Hematopoietic multipotent progenitor cell treated with erythropoietin and hydrocortisone succinate and interleukin-3 and kit ligand, for 8 days (in vitro differentiated cells): Measurements from ENCODE around the gene ZNF556.

Experiments used
- DNase-seq: peaks from one replicate; pipeline ENCODE4 v3.0.0-alpha.2; 2015

The ZNF556 gene

DNA sequence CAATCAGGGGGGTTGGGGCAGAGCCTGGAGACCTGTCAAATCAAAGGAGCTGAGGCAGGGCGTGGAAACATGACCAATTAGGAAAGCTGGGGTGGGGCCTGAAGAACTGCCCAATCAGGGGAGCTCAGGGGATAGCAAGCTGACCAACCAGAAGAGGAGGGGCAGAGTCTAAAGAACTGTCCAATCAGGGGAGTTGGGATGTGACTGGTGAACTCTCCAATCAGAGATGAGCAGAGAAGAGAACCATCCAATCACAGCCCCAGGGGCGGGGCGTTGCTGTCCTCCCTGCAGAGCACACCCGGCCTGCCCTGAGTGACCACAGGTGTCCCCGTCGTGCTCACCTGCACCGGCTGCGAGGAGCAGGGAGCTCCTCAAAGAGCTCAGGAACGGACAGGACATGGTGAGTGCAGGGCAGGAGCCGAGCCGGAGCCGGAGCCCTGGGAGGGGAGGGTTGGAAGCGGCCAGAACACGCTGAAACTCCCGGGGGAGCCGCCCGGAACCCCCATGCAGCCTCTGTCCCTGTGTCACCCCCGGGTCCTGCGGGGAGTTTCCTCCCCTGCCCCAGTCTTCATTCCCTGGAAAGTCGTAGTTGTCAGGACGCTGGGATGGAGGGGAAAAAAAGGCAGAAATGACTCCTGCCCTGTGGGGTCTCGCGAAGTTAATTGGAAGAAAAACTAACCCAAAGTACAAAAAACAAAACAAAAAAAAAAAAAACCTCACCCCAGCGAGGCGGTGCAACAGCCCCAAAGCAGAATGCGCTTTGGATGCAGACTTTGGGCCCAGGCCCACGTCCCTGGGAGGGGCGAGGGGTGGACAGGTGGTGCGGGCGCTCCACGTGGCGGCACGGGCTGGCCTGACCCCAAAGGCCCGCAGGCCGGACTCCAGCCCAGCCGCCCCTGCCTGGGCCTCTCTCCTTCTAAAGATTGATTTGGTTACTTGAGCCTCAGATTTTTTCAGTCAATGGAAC lies at the start of gene ZNF556:
Gene ZNF556 (plus strand): TSS at position 311 of the 967 bp plus-strand sequence. CDS start 87 bp downstream, at position 398.
- DNase-seq, result no peak

DNA sequence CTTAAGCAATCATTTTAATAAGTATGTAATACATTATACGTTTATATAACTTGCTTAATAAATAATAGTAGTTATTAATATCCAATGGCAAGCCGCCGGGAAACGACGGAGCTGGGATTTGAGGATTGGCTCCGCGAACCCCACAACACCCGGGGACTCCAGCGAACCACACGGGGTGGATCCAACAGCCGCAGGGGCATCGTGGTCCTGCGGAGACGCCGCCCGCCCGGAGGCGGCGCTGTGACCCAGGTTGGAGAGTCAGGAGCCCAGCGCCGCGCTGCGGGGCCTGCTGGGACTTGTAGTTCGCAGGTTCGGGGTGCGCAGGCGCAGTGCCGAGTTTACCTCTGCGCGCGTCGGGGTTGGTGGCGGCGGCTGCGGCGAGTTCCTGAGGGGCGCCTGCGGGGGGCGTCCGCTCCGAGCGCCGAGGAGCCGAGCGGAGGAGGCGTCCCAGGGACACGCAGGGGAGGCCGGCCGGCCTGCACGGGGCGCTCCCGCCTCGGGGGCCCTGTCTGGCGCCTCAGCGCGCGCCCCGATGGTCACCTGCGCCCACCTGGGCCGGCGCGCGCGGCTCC lies 47.5 kb upstream of the ZNF556 start, which contains the start of gene ZNF554:
Gene ZNF554 (plus strand): TSS at position 329 of the 572 bp plus-strand sequence. CDS start 204 bp downstream, at position 533.
- peak; percentile 96 for DNase-seq

DNA sequence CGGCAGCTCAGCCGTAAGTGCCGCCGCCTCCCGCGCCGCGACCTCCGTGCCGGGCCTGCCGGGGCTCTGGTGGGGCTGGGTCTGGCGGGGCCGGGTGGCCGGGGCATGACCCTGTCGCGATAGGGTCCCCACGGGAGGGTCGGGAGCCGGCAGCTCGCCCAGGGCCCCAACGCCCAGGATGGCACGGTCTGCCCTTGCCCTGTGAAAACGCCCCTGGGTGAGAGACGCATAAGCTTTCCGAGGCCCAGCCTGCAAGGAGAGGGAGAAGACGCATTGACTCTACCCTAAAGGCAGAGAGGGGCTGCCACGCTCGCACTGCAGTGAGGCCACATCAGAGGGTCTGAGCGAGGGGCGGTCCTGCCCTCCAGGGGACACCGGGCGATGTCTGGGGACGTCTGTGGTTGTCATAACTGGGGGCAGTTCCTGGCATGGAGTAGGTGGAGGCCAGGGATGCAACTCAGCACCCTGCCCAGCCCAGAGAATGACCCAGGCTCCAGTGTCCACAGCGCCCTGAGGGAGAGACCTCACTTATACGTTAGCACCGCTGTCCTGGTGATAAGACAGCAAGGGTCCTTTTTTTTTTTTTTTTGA lies 46.9 kb upstream of the ZNF556 start:
- DNase-seq, result peak; percentile 13

DNA sequence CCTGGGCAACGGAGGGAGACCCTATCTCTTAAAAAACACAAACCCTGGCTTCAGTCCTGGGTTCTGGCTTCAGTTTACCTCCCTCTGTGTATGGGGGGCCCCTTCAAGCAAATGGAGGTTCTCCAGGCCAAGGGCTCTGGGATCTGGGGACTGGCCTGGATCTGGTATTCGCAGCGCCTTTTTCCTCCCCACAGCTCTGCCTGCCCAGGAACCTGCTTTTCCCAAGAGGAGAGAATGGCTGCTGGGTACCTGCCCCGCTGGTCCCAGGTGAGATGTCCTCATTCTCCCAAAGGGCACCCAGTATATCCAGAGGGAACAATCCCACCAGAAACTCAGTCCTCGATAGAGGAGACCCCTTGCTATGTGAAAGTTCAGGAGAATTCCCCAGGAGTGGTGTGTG lies 44.3 kb upstream of the ZNF556 start:
- DNase-seq, result no peak

DNA sequence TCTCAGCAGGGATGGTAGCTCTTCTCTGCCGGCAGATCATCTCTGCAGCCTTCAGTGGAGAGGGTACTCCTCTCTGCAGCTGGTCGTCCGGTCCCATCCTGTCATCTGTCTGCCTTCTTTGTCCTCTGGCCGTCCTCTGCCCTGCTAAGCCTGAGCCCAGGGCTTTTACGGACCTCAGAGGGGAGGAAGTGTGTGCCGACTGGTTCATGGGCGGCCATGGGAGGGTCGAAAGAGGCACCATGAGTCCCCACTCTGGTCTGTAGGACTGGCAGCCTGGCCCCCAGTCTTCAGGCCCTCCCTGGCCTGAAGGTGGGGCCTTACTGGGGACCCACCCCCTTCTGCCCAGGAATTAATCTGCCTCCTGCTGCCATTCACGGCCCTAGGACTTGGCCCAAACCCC lies 43.5 kb upstream of the ZNF556 start:
- no peak for DNase-seq

DNA sequence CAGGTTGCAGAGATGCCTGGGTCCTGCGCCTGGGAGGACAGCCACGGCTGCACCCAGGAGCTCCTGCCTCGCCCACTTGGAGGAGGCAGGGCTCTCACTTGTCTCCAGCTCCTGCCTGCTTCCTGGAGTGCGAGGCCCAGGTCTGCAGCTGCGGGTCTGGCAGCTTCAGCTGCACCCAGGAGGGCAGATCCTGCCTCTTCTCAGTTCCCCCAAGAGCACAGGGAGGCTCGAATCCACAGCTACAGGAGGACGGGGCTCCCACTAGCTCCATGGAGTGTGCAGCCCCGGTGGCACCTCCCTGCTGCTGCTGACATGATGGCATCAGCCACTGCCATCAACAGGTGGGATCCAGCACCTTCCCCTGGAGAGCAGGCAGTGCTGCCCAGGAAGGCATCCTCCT lies 43.0 kb upstream of the ZNF556 start:
- DNase-seq, result no peak

DNA sequence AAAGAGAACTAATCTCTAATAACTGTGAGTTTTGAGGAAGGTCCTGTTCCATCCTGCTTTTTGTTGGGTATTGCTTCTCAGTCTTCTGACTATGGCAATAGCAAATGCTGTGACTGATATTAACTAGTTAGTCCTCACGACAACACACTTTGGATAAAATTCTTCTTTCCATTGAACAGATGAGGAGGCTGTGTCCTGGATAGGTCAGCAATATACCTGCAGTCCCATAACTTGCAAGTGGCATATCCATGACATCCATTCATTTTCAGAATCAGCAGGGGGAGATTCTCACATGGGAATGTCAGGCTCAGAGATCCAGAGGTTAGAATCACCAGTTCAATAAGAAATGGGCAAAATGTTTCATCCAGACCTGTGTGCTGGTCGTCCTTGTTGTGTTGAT lies 40.1 kb upstream of the ZNF556 start:
- no peak for DNase-seq

DNA sequence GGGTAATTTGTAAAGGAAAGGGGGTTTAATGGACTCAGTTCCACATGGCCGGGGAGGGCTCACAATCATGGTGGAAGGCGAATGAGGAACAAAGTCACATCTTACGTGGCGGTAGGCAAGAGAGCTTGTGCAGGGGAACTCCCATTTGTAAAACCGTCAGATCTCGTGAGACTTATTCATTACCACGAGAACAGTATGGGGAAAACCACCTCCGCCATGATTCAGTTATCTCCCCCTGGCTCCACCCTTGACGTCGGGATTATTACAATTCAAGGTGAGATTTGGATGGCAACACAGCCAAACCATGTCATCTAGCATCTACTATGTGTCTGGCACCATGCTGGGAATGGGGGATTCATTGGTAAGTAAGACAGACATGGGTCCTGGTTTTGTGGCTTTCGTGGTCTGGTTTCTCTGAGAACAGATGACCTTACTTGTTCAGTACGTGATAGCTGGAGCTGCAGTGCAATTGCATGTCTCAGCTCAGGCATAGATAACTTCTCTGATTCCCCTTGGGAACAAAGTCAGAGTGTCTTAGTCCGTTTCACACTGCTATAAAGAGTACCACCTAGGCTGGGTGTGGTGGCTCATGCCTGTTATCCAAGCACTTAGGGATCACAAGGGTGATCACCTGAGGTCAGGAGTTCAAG lies 39.2 kb upstream of the ZNF556 start:
- no peak for DNase-seq

DNA sequence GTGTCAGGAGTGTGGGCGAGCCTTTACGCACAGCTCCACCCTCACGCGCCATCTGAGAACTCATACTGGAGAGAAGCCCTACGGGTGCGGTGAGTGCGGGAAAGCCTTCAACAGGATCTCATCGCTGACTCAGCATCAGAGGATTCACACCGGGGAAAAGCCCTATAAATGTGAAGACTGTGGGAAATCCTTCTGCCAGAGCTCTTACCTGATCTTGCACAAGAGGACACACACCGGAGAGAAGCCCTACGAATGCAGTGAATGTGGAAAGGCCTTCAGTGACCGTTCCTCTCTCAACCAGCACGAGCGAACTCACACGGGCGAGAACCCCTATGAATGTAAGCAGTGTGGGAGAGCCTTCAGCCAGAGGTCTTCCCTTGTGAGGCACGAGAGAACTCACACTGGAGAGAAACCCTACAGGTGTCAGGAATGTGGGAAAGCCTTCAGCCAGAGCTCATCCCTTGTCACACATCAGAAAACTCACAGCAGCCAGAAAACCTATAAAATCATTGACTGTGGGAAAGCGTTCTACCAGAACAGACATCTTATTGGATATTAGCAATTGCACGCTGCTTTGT lies 32.8 kb upstream of the ZNF556 start:
- DNase-seq, result no peak

DNA sequence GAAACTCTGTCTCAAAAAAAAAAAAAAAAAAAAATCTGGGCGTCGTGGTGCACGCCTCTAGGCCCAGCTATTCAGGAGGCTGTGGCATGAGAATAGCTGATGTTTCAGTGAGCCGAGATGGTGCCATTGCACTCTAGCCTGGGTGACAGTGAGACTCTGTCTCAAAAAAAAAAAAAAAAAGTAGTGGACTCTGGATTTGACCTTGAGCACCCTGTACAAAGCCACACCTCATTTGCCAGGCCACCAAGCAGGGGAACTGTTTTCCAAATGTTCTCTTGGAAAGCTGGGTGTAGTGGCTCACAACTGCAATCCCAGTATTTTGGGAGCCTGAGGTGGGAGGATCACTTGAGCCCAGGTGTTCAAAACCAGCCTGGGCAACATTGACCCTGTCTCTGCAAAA lies 29.7 kb upstream of the ZNF556 start:
- DNase-seq, result no peak

DNA sequence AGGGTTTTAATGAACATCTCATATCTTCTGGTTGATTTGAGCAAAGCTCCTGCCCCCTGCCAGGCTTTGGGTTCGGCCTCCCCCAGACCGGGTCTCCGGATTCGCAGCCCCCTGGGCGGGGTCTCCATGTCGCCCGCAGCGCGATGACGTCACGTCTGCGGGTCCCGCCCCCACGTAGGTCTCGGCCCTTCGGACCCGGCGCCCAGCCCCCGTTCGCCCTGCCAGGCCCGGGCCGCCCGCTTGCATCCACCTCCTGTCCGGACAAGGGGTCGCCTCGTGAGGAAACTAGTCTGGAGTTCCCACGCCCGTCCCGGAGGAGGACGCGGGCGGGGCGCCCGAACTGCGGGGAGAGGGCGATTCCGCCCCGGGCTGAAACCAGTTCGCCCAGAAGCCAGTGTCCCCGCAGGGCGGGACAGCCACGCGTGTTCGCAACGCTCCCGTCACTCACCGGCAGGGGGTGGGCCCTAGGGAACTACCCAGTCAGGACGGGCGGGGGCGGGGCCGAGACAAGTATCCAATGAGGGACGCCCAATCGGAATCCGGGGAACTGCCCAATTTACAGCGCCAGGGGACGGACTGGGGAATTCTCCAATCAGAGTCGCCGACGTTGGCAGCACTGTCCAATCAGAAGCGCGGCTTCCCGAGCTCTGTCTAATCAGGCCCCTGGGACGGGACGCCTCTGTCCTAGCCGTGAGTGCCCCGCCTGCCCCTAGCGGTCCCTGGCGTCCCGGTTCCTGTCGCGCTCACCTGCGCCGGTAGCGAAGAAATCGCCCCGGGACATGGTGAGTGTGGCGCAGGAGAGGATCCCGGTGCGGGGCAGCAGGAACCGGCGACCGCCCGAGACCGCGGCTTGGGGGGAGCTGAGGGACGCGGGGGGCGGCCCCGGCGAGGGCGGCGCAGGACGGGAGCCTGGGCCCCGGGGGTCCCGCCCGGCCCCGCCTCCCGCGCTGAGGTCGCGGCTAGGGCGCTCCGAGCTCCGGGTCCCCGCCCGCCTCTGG lies 26.0 kb upstream of the ZNF556 start, which contains the start of gene ZNF555:
Gene ZNF555 (plus strand): TSS at position 682 of the 998 bp plus-strand sequence. CDS start 98 bp downstream, at position 780.
- DNase-seq, result peak; percentile 98

DNA sequence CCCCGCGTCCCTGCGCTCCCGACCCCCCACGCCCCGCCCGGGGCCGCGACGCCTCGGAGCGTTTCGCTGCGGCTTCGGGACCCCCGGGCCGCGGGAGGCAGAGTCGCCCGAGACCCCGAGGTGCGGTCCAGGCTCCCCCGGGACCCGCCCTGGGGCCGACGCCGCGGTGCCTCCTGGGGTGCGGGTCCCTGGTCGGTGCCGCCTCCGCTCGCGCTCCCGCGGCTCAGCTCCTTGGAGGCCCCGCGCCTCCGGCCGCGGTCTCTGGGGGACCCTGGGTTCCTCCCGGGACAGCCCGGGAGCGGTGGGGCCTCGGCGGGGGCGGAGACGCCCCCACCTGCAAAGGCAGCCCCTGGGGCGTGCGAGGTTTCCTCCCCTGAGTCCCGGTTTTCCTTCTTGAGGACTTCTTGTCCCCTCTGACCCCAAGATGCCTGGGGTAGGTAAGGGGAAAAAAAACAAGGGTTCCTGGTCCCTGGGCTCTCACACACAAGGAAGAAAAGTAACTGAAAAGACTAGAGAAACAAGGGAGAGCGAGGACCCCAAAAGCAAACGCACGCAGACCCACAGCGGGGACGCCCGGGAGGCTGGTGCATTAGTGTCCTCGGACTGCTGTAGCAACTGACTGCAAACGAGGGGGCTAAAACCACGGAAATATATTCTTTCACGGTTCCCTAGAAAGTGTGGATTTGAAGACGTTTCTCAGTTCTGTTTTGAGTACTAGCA lies 25.1 kb upstream of the ZNF556 start:
- no peak for DNase-seq

DNA sequence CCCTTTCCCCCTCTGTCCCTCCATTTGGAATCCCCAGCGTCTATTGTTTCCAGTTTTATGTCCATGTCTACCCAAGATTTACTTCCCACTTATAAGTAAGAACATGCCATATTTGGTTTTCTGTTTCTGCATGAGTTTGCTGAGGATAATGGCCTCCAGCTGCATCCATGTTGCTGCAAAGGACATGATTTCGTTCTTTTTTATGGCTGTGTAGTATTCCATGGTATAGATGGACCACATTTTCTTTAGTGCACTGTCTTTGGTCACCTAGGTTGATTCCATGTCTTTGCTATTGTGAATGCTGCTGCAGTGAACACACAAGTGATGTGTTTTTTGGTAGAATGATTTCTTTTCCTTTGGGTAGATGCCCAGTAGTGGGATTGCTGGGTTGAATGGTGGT lies 22.0 kb upstream of the ZNF556 start:
- DNase-seq, result no peak

DNA sequence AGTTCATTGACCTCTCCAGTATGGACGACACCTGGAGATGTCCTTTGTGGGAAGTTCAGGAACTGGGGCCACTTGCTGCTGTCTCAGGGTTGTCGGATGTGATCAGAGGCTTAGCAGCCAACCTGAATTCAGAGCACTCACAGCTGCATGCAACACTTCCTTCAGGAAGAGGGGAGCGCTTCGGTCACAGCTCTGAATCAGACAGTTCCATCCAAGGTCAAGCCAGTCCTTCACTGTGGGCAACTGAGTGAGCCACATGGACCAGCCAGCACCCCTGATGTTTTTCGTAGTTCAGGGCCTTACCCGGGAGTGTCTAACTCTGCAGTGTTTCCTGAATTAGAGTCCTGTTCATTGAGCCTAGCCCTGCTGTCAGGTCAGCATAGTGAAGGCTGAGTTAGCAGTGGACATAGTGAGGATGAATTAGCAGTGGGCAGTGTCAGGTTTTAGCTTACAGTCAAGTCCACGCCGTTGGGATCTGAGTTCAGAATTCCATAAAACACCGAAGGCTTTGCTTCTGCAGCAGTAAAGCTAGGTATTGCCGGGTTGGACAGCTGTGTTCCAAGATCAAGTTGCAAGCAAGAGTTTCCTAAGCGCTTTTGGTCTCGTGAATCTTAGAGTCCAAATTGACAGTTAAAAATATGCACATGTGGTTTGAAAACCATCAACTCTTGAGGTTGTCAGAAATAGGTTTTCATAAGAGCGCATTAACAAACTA lies 20.8 kb upstream of the ZNF556 start:
- no peak for DNase-seq

DNA sequence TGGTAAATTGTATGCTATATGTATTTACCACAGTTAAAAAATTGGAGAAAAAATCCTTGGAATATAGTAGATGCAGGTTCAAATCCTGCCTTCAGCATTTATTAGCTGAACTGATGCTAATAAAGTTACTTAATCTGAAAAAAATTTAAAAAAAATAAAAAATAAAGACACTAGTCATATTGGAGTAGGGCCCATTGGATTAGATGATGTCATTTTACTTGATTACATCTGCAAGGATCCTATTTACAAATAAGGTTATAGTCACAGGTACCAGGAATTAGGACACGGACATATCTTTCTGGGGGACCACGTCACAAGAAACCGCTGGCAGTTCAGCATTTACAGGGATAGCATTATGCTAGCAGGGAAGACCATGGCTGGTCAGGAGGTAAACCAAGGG lies 19.6 kb upstream of the ZNF556 start:
- no peak for DNase-seq

DNA sequence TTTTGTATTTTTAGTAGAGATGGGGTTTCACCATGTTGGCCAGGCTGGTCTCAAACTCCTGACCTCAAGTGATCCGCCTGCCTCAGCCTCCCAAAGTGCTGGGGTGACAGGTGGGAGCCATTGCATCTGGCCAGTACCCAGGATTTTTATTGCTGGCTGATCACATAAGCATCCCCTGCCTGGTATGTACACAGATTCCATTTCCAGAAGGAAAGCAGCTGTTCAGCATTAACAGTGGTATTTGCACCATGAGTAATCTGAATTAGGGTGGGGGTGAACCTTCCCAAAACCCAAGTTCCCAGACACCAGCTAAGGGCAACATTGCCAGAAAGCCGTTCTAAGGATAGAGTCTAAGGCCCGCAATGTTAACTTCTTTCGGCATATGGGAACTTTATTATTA lies 18.5 kb upstream of the ZNF556 start:
- no peak for DNase-seq

DNA sequence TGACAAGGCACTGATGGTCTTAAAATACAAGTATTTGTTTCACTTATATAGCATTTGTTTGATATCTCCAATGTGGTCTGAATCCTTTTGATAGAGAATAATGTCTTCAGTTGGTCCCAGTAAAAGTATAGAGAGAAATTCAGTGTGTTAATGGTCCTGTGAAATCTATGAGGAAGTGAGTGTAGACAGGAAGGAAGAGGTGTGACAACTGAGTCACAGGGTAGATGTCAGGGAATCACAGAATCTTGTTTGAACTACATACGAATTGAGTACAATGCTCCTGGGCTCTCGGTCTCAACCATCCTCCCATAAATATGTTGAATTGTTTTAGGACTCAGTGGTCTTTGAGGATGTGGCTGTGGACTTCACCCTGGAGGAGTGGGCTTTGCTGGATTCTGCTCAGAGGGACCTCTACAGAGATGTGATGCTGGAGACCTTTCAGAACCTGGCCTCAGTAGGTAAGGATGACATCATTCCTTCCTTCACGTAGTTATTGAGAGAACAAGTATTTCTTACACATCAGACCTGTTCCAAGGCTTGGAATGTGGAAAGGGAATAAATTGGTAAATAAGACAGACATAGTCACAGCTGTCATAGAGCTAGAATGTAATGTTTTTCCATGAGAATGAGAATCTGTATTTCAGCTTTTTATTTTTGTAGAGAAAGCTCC lies 16.7 kb upstream of the ZNF556 start:
- no peak for DNase-seq

DNA sequence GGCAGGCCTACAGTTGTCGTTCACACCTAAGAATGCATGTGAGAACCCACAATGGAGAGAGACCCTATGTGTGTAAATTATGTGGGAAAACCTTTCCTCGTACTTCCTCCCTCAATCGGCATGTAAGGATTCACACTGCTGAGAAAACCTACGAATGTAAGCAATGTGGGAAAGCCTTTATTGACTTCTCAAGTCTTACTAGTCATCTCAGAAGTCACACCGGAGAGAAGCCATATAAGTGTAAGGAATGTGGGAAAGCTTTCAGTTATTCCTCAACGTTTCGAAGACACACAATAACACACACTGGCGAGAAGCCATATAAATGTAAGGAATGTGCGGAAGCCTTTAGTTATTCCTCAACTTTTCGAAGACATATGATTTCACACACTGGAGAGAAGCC lies 14.5 kb upstream of the ZNF556 start:
- DNase-seq, result no peak

DNA sequence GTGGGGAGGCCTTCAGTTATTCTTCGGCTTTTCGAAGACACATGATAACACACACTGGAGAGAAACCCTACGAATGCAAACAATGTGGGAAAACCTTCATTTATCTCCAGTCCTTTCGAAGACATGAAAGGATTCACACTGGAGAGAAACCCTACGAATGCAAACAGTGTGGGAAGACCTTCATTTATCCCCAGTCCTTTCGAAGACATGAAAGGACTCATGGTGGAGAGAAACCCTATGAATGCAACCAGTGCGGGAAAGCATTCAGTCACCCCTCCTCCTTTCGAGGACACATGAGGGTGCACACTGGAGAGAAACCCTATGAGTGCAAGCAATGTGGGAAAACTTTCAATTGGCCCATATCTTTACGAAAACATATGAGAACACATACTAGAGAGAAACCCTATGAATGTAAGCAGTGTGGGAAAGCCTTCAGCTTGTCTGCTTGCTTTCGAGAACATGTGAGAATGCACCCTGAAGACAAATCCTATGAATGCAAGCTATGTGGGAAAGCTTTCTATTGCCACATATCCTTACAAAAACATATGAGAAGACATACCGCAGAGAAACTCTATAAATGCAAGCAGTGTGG lies 14.0 kb upstream of the ZNF556 start:
- no peak for DNase-seq
